Measurements from ENCODE around the gene ACTG1. TPM values are rescaled to one million over a fixed set of nuclear protein-coding genes. Genes with fewer than 3 reads are reported as not detected.

Gene ACTG1
- total RNA-seq, 2 experiments from 2014 or later = 3,566 to 4,759 TPM

DNA sequence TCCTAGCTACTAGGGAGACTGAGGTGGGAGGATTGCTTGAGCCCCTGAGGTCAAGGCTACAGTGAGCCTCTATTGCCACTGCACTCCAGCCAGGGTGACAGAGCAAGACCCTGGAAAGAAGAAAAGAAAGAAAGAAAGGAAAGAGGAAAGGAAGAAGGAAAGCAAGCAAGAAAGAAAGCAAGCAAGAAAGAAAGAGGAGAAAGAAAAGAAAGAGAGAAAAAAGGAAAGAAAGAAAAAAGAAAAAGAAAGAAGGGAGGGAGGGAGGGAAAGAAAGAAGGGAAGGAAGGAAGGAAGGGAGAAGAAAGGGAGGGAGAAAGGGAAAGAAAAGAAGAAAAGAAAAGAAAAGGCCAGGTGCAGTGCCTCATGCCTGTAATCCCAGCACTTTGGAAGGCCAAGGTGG, 9.0 kb downstream of the ACTG1 start:
- ATAC-seq (no peak), DNase-seq (no peak)
- CTCF ChIA-PET = no interaction called here
- no peaks in the 10 kb centered on the region for H3K9me3 Mint-ChIP-seq (ENCODE audit: low read depth)
- H3K27ac Mint-ChIP-seq = no peak overlapping the region
- peaks cover 15% of the 10 kb centered on the region for H3K27me3 Mint-ChIP-seq
- H3K36me3 Mint-ChIP-seq = peaks cover 5% of the 10 kb centered on the region
- peaks cover 3% of the 10 kb centered on the region for H3K4me1 Mint-ChIP-seq
- H3K4me3 Mint-ChIP-seq = no peak overlapping the region

DNA sequence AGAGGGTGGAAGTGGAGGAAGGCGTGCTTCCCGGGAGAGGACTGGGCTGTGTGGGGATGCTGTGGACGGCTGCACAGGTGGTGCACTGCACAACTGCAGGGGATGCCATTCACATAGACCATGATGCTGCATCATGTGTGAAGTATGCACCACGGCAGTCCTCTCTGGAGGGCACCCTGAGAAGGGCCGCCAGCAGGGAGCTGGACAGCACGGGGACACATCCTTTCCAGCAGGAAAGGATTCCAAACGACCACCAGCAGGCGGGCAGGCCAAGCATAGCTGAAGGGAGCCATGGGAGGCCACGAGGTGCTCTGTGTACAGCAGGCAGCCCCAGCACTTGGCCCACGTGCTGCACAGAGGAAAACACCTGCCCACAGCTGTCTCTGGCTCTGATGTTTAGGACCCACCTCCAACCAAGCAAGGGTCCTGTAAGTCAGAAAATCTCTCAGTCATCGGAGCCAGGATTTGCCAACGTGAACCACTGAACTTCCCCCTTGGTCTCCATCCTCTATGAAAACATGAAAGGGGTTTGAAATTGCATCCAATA, 10.1 kb downstream of the ACTG1 start:
- Mint-ChIP-seq H3K9me3 (ENCODE audit: low read depth) (no peaks in the 10 kb centered on the region), H3K4me3 (no peak overlapping the region), H3K36me3 (no peaks in the 10 kb centered on the region), H3K27me3 (peaks cover 20% of the 10 kb centered on the region), H3K27ac (no peak overlapping the region), H3K4me1 (no peaks in the 10 kb centered on the region)
- DNase-seq (no peak), ATAC-seq (no peak)
- CTCF ChIA-PET = no interaction called here

DNA sequence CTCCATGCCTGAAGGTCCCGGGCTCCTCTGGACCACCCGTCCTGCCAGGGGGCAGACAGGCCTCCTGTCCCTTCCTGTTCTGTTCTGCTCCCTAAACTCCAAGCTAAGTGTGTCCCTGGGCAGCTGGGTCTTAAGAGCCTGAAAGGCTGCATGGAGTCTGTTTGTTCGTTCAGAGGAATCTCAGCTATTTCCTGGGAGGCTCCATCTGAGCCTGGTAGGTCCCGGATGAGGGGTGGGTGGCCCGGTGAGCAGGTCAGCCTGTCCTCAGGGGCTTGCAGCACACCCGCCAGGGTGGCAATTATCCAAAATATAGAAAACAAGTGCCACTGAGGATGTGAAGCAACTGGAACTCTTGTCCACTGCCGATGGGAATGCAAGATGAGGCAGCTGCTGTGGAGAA, 12.6 kb downstream of the ACTG1 start:
- no peak overlapping the region for H3K4me3 Mint-ChIP-seq
- DNase-seq (no peak), ATAC-seq (no peak)
- H3K27ac Mint-ChIP-seq = no peak overlapping the region
- no peaks in the 10 kb centered on the region for H3K36me3 Mint-ChIP-seq
- no peaks in the 10 kb centered on the region for H3K9me3 Mint-ChIP-seq (ENCODE audit: low read depth)
- CTCF ChIA-PET = no interaction called here
- no peaks in the 10 kb centered on the region for H3K4me1 Mint-ChIP-seq
- H3K27me3 Mint-ChIP-seq = peaks cover 23% of the 10 kb centered on the region

DNA sequence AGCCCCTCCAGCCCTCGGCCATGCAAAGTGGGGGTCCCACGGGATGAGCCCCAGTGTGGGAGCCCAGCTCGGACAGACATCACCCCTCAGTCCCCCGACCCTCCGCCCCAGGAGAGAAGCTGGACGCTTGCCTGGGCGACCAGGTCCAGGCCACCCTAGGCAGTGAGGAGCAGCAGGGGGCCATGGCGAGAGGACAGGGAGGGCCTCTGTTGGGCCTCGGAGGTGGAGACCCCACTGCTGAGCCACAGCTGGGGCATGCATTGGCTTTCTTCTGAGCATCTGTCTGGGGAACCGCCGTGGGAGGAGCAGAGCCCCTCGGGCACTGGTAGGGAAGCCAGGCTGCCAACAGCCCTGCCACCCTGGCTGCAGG, 13.0 kb downstream of the ACTG1 start:
- H3K4me1 Mint-ChIP-seq = no peaks in the 10 kb centered on the region
- peaks cover 20% of the 10 kb centered on the region for H3K27me3 Mint-ChIP-seq
- ATAC-seq (no peak), DNase-seq (no peak)
- CTCF ChIA-PET = no interaction called here
- no peaks in the 10 kb centered on the region for H3K36me3 Mint-ChIP-seq
- no peaks in the 10 kb centered on the region for H3K9me3 Mint-ChIP-seq (ENCODE audit: low read depth)
- no peak overlapping the region for H3K4me3 Mint-ChIP-seq
- no peak overlapping the region for H3K27ac Mint-ChIP-seq

DNA sequence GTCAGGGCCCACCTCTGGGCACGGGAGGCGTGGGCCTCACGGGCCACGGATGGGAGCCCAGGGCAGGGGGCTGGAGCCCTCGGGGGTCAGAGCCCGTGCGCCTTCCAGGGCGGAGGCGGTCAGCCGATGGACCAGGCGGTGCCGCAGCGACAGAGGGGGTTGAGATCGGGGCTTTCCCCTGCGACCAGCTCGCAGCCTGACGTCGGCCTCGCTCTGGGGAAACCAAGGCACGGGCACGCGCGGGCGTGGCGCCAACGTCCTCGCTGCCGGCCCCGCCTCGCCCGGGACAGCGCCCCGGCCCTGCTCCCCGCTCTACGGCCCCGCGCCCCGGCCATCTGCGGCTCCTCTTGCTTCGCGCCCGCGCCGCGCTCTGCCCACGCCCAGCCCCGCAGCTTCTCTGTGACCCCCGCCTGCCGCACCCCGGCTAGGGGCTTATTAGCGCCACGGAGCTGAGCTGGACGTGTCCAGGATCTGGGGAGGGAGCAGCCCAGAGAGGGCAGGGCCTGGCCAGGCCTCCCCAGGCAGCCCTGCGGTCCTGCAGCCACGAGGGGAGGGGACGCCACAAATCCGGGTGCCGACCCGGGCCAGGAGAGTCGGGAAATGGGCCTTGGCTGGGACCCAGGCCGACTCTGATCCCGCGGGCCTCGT, 13.5 kb downstream of the ACTG1 start:
- peaks cover 20% of the 10 kb centered on the region for H3K27me3 Mint-ChIP-seq
- H3K36me3 Mint-ChIP-seq = no peaks in the 10 kb centered on the region
- no peak overlapping the region for H3K27ac Mint-ChIP-seq
- no peaks in the 10 kb centered on the region for H3K9me3 Mint-ChIP-seq (ENCODE audit: low read depth)
- DNase-seq = no peak
- ATAC-seq = no peak
- no peaks in the 10 kb centered on the region for H3K4me1 Mint-ChIP-seq
- CTCF ChIA-PET = no interaction called here
- no peak overlapping the region for H3K4me3 Mint-ChIP-seq

DNA sequence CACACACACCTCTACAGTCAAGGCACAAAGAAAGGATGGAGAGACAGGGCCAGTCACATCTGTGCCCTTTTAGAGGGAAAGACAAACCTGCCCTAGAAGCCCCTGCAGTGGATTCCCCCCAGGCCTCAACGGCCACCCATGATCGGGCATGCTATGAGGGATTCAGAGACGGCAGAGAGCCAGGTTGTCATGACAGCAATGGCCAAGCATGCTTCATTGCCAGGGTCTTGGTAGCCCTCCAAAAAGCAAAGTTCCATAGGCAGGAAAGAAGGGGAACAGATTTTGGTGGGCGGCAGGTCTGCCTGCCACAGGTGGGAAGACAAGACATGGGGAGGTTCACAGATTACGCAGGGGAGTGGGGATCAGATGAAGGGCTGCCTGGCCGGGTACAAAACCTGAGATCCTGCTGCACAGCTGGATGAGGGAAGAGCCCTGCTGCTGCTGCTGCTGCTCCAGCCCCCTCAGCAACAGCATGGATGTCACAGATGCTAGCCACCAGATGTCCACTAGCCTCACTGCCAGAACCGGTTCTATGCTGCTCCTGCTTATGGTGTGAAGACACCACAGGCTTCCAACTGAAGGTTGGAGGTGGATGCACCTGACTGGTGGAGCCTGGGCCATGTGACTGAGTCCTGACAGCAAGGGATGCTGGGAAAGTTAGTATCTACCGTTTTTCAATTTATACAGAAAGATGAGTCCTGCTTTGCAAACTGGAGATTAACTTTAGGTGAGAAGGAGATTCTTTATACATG, 17.8 kb downstream of the ACTG1 start:
- Mint-ChIP-seq H3K4me3 (no peak overlapping the region), H3K4me1 (no peaks in the 10 kb centered on the region), H3K27ac (no peak overlapping the region), H3K27me3 (peaks cover 36% of the 10 kb centered on the region), H3K9me3 (ENCODE audit: low read depth) (no peaks in the 10 kb centered on the region), H3K36me3 (no peaks in the 10 kb centered on the region)
- ATAC-seq (no peak), DNase-seq (no peak)
- CTCF ChIA-PET = no interaction called here

DNA sequence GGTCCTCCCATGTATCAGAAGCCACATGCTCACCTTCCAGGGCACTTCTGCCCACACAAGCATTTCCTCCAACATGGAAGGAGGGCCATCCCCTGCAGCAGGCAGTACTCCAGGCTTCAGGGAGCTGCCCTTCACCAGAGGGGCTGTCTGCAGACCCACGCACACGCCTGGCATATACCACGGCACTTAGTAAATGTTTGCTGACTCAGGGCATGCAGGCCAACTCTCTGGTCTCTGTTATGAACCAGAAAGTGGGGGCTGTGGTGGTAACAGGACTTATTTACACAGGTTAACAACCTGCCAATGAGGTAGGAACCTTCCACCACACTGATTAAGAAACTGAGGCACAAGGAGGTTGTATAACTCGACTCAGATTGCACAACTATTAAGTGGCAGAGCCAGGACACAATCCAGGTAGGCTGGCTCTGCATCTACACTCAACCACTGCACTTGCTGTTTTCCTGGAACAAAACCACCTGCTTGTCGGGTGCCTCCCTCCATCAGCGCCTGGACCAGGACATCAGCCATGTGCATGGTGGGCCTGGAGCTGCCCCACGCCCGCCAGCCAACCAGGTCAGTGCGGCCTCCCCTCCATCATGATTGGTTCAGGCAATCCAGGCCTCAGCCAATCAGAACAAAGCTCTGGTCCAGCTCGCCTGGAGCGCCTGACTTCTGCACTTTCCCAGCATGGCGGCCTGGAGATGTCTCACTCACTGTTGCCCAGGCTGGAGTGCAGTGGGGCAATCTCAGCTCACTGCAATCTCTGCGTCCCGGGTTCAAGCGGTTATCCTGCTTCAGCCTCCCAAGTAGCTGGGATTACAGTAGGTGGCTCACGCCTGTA, 19.2 kb downstream of the ACTG1 start:
- Mint-ChIP-seq H3K4me3 (no peak overlapping the region), H3K4me1 (peaks cover 2% of the 10 kb centered on the region), H3K27me3 (peaks cover 40% of the 10 kb centered on the region), H3K9me3 (ENCODE audit: low read depth) (no peaks in the 10 kb centered on the region), H3K36me3 (no peaks in the 10 kb centered on the region), H3K27ac (no peak overlapping the region)
- no peak for DNase-seq
- CTCF ChIA-PET = interaction anchor here (0.6 to 1.7 kb wide), 2 partner anchors 9 to 1205 kb away, joined by 3 to 7 read pairs; partner anchors contain the start of gene RAB40B
- no peak for ATAC-seq

DNA sequence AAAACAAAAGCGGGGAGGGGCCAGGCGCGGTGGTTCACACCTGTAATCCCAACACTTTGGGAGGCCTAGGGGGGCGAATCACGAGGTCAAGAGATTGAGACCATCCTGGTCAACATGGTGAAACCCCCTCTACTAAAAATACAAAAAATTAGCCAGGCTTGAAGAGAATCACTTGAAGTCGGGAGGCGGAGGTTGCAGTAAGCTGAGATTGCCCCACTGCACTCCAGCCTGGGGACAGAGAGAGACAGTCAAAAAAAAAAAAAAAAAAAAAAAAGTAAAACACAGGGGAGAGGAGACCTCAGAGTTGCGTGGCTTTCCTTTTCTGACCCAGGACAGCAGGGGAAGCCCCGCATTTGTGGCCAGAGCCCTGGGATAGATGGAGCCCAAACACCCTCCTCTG, 19.9 kb downstream of the ACTG1 start:
- H3K27me3 Mint-ChIP-seq = peaks cover 35% of the 10 kb centered on the region
- DNase-seq (no peak), ATAC-seq (no peak)
- H3K9me3 Mint-ChIP-seq (ENCODE audit: low read depth) = no peaks in the 10 kb centered on the region
- H3K27ac Mint-ChIP-seq = no peak overlapping the region
- H3K36me3 Mint-ChIP-seq = no peaks in the 10 kb centered on the region
- no peak overlapping the region for H3K4me3 Mint-ChIP-seq
- peaks cover 2% of the 10 kb centered on the region for H3K4me1 Mint-ChIP-seq
- CTCF ChIA-PET = interaction anchor here (0.6 to 1.7 kb wide), 2 partner anchors 9 to 1206 kb away, joined by 3 to 7 read pairs; partner anchors contain the start of gene RAB40B

DNA sequence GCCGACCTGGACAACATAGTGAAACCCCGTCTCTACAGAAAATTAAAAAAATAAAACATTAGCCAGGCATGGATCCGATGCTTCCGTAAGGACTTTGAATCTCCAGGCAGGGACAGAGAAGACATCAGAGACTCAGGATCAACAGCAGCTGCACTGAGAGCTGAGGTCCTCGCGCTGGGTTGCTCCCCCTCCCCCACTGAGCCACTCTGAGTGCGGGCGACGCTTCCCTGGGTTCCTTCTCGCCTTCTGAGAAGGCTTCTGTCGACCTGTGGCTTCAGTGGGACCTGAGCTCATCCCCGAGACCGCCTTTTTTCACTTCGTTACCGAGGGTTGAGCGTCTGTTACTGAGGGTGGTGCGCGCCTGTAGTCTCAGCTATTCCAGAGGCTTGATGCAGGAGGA, 20.4 kb downstream of the ACTG1 start:
- H3K4me3 Mint-ChIP-seq = no peak overlapping the region
- no peaks in the 10 kb centered on the region for H3K9me3 Mint-ChIP-seq (ENCODE audit: low read depth)
- CTCF ChIA-PET = interaction anchor here (1.7 kb wide), 1 partner anchor 8 kb away, joined by 7 read pairs; no protein-coding TSS in a partner anchor
- no peak for ATAC-seq
- no peak overlapping the region for H3K27ac Mint-ChIP-seq
- no peak for DNase-seq
- H3K27me3 Mint-ChIP-seq = peaks cover 33% of the 10 kb centered on the region
- H3K4me1 Mint-ChIP-seq = peaks cover 2% of the 10 kb centered on the region
- H3K36me3 Mint-ChIP-seq = no peaks in the 10 kb centered on the region

DNA sequence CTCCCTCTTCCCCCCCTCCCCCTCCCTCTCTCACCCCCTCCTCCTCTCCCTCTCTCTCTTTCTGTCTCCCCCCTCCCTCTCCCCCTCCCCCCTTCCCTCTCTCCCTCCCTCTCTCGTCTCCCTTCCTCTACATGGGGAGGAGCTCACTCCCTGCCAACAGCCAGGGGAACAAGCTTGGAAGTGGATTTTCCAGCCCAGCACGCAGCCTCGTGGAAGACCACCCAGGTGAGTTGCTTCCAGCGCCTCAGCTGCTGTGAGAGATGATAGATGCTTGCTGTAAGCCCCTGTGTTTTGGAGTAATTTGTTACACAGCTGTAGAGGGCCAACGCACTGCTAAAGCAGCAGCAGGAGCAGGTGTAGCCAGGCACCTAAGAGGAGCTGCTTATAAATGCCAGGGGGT, 20.8 kb downstream of the ACTG1 start:
- CTCF ChIA-PET = interaction anchor here (1.7 kb wide), 1 partner anchor 8 kb away, joined by 7 read pairs; no protein-coding TSS in a partner anchor
- Mint-ChIP-seq H3K4me3 (no peak overlapping the region), H3K4me1 (peaks cover 2% of the 10 kb centered on the region), H3K9me3 (ENCODE audit: low read depth) (no peaks in the 10 kb centered on the region), H3K27ac (no peak overlapping the region), H3K27me3 (peaks cover 32% of the 10 kb centered on the region), H3K36me3 (no peaks in the 10 kb centered on the region)
- ATAC-seq (no peak), DNase-seq (no peak)

DNA sequence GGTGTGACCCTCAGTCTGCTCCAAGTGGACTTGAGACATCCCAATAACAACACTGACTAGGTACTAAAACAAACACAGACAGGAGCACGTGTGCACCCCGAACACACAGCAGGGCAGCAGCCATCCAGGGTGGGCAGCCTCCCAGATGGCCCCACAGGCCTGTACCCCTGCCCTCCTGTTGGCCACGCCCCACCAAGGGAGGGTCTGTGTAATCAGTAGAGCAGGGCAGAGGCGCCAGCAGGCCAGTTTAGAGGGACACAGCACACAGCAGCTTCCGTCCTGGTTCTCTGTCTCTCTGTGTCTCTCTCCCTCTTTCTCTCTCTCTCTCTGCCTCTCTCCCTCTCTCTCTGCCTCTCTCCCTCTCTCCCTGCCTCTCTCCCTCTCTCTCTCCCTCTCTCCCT, 21.4 kb downstream of the ACTG1 start:
- Mint-ChIP-seq H3K4me3 (no peak overlapping the region), H3K4me1 (peaks cover 5% of the 10 kb centered on the region), H3K9me3 (ENCODE audit: low read depth) (no peaks in the 10 kb centered on the region), H3K27ac (no peak overlapping the region), H3K36me3 (no peaks in the 10 kb centered on the region), H3K27me3 (peaks cover 35% of the 10 kb centered on the region)
- no peak for ATAC-seq
- CTCF ChIA-PET = no interaction called here
- no peak for DNase-seq

DNA sequence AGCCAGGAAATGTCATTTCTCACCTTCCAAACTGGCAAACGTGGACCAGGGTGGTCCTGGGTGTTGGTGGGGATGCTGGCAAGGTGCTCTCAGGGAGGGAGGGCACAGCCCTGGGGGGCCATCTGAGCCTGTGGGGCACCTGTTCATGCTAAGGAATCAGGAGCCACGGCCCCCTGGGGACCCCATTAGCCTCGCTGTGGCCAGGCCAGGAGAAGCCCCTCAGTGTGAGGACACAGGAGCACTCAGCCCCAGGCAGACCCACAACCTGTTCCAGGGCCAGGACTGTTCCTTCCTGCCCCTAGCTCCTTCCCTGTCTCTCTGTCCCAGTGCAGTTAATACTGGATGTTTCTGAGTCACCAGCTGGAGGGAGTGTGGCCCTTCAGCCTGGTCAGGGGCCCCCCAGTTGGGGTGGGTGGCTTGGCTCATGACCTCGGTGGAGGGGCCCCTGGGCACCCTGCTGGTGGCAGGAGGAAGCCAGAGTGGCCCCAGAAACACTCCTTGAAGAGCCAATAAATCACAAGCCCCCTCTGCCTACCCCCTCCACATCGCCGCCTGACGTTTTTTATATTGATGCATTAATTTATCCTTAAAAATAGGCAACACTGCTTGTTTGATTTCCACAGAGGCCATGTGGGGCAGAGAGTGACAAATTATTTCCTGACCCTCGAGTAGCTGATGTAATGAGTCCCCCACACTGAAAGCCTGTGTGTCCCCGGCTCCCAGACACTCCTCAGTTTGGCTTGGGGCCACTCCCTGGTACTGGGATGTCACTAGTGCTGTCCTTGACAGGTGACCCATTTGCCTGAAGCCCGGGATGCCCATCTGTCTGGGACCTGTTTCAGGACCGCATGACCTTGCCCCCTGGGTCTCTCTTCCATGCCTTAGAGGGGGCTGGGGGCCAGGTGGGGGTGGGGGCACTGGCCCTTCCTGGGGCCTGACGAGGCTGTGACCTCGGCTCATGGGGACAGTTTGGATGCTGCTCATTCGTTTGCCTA, 22.3 kb downstream of the ACTG1 start:
- Mint-ChIP-seq H3K36me3 (no peaks in the 10 kb centered on the region), H3K4me1 (peaks cover 8% of the 10 kb centered on the region), H3K4me3 (no peak overlapping the region), H3K9me3 (ENCODE audit: low read depth) (no peaks in the 10 kb centered on the region), H3K27me3 (peaks cover 36% of the 10 kb centered on the region), H3K27ac (no peak overlapping the region)
- ATAC-seq = no peak
- DNase-seq = no peak
- CTCF ChIA-PET = interaction anchor here (1.0 kb wide), 1 partner anchor 237 kb away, joined by 3 read pairs; no protein-coding TSS in a partner anchor

Data from activated CD8-positive, alpha-beta memory T cell treated with anti-CD3 and anti-CD28 coated beads, Interleukin-2, amount 10 ng/mL, durations not matched to agents 7 days and 5 days (primary cell).